GM19025 (cell line): ENCODE data around the gene SUPT4H1.

Source experiments
- ATAC-seq: cut with Tn5 transposase; IDR thresholded peaks from one replicate; pipeline ENCODE4 v1.9.1; 2021; ENCODE audit warnings: mild to moderate bottlenecking, low read depth, moderate library complexity; ENCODE audit not compliant: unreplicated experiment

Gene SUPT4H1

DNA sequence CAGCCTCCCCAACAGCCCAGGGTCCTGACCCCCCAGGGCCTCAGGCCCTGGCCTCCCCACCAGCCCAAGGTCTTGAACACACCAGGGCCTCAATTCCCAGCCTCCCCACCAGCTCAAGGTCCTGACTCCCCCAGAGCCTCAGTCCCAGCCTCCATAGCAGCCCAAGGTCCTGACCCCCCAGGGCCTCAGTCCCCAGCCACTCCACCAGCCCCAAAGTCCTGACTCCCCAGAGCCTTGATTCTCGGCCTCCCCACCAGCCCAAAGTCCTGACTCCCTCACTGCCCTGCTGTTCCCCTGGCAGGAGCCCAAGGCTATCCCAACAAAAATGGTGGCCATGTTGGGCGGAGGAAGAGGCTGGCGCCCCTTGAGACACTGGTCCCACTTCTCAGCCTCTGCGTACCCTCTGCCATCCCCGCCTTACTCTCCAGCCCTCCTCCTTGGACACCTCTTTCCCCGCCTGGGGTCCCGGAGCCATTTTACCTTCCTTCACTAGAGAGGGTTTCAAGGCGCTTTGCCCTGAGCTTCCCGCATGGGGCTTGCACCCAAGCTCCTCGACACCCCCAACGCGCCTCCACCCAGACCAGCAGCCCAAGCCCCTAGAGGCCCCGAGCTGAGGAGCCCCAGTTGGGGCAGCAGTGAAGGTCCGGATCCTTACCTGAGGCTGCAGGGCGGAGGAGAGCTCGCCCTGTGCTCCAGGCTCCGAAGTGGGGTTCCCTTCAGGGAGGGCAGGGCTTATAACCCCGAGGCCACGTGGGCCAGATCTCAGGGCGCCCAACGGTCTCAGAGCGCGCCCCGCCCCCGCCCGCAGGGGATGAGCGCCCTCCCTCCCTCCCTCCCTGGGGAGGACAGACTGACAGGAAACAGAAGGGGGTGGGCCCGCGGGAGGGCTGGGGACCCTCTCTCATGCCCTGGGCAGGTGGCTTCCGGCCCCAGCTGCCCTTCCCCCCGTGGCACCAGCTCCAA, 19.9 kb downstream of the SUPT4H1 start:
- peak; percentile 19 for ATAC-seq

DNA sequence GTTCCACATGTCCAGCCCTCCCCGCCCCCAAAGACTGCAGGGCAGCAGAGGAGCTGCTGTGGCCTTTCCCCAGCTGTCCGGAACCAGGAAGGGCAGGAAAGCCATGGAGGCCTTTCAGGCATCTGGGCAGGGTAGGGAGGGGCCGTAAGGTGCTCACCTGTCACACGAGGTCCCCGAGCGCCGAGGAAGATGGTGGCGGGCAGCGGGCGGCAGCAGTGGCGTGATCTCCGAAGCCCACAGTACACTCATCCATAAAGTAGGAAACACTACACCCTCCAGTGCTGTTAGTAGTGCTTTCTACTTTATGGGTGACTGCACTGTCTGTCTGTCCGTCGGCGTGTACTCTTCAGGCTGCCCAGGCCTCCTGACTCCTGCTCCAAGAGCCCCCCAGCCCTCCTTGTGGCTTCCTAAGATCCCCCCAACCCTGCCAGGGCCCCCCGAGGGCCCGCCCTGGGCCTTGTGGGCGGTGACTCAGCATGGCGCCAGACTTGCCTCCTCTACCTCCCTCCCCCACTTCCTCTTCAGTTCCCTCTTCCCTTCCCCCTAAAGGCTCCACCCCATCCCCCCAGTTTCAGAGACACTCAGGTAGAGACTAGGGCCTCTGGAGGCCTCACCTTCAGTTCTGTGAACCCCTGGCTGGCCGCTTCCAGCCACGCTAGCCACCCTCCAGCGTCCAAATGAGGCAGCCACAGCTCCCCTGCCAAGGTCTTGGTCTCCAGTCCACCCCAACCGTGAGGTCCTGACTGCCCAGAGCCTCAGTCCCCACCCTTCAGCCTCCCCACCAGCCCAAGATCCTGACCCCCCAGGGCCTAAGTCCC, 20.8 kb downstream of the SUPT4H1 start:
- no peak for ATAC-seq

- ATAC-seq, result no peak
Measured at GRCh38 chr17:58330538-58330996, 21.4 kb downstream of the SUPT4H1 start.

- ATAC-seq, result no peak
Measured at GRCh38 chr17:58329810-58330537, 22.0 kb downstream of the SUPT4H1 start.

DNA sequence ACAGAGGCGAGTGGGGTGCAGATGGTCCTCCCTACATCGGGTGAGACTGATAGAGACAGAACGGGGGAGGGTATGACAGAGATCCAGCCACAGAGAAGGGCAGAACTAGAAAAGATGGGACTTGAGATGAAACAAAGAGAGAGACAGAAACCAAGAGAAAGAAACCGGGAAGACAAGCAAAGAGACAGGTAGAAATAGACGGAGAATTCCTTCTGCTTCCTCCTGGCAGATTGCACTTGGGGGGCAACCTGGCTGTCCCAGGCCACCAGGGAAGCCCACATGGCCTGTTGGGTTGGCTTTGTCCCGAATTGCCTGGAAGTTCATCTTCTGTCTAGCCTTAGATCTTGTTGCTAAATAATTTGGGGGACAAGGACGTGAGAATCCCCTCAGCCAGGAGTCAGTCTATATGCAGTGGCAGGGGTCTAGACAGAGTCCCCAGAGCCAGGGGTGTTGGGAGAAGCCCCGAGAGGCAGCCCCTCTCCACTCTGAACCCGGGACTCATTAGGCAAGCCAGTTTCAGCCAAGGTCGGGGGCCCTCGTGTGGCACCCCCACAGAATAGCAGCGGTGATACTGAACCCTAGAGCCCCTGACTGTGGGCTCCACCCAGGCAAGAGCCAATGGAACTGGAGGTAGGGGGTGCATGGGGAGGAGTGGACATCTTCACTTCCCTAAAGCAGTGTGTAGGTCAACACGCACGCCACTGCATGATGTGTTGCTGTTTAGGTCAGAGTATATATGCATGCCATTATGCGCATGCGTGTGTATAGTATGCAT, 22.8 kb downstream of the SUPT4H1 start:
- peak; percentile 34 for ATAC-seq

DNA sequence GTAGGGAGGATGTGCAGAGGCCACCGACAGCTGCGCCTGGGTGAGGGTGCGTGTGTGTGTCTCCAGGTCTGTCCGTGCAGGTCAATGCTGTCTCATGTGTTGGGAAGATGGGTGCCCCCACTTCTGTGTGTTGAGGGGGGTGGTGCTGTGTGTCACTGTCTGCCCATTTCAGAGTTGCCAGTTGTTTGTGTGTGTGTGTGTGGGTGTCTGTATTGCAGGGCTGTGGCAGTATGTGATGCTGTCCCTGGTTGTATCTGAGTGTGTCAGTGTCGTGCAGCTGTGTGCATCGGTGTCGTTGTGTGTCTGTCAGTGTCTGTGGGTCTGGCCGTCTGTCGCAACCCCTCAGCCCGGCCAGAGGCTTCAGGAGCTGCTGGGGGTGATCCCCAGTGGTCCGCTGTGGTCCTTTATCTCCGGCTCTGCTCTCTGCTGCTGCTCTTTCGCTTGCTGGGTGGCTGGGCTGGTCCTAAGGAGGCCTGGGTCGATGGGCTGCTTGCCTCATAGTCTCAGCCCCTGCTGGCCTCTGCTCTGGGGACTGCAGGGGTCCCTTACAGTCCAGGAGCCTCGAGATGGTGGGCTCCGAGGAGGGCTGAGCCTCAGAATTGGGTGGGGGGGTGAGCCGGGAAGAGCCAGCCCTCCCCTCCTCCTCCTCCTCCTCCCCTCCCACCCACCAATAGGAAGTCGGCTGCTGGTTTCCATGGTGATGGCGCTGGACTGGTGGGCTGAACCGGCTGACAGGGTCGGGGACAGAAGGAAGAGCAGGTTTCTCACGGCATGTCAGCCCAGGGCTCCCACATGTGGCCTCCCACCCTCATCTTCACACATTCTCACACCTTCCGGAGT, 23.6 kb downstream of the SUPT4H1 start, which contains the start of gene TSPOAP1:
TSPOAP1 (minus strand) TSS at position 601 of the 840 bp plus-strand sequence. CDS start 875 bp downstream, outside the sequence.
- peak; percentile 15 for ATAC-seq

GRCh38 chr17:58327363-58328194, 24.4 kb downstream of the SUPT4H1 start:
- ATAC-seq, result no peak

DNA sequence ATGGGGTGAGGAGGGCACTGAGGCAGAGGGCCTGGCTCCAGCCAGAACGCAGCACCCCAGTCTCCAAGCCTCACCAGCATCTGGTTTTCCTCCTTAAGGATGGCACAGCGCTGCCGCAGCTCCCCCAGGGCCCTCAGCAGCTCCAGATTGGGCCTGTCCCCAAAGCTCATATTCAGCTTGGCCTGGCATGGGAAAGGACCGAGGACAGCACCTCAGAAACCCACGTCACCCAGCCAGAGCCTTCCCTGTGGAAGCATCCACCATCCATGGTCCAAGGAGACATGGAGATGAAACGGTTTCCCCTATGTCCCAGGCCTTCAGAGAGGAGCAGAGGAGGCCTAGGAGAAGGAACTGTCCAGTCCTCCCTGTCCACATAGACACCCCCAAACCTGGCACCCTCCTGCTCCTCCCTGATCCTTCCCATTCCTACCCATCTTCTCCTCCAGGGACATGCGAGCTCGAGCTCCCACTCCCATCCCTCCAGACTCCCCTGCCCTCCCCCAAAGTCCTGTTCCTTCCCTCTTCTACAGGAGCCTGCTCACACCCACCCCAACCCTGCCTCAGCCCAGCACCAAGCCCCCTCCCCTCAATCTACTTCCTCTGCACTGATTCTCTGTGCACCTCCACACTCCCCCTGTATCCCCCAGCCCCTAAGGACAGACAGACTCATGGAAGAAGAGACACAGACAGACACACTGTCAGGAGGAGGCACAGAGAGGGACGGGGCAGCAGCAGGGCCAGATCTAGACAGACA, 25.2 kb downstream of the SUPT4H1 start:
- ATAC-seq, result no peak

- ATAC-seq, result no peak
Measured at GRCh38 chr17:58325976-58326468, 26.0 kb downstream of the SUPT4H1 start.

- no peak for ATAC-seq
Measured at GRCh38 chr17:58325289-58325726, 26.7 kb downstream of the SUPT4H1 start.

DNA sequence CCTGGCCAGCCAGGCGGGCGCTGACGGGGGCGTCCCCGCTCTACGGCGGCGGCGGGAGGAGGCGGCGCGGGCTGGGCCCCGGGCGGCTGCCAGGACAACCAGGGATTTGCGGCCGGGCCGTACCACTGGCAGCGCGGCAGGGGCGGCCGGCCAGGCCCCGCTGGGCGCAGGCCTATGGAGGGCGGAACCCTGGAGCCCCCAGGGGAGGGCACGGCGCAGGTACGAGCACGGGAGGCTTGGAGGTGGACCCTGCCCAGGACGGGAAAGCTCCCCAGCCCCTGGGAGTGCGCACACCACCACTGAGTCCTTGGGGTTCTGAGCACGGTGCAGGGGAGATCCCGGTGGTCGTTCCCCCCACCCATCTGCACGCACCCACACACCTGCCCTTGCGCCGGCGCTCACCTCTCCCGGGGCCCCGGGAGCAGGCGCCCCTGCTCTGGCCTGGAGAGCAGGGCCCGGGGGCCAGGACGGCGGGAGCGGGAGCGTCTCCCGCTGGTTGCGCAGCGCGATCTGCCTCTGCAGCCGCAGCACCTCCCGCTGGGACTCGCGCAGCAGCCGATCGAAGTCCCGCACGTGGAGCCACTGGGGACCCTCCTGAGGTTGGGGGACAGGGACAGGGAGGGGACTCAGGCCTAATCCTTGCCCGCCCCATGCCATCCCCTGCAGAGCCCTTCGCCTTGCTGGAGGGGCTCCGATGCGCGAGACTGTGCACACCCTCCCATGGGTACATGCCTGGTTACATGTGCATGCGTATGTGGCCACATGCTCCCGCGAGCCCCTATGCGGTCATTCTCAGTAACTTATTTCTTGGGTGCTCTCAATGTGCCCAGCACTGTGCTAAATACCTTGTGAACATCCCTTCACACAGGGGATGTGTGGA, 27.4 kb downstream of the SUPT4H1 start:
- no peak for ATAC-seq

DNA sequence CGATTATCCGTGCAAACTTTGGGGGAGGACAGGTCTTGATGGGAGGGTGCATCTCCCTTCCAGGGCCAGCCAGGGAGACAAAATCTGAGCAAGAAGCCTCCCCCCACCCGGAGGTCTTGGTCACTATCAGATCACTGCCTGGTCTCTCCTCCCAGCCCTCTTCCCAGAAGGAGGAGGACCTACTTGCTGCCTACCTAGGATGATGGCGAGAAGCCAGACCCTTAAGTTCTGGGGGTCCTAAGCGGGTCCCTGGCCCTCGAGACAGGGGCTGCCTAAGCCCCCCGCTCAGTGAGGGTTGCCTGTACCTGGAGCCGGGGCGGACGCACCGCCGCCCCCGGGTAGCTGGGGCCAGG, 28.0 kb downstream of the SUPT4H1 start:
- ATAC-seq, result no peak

DNA sequence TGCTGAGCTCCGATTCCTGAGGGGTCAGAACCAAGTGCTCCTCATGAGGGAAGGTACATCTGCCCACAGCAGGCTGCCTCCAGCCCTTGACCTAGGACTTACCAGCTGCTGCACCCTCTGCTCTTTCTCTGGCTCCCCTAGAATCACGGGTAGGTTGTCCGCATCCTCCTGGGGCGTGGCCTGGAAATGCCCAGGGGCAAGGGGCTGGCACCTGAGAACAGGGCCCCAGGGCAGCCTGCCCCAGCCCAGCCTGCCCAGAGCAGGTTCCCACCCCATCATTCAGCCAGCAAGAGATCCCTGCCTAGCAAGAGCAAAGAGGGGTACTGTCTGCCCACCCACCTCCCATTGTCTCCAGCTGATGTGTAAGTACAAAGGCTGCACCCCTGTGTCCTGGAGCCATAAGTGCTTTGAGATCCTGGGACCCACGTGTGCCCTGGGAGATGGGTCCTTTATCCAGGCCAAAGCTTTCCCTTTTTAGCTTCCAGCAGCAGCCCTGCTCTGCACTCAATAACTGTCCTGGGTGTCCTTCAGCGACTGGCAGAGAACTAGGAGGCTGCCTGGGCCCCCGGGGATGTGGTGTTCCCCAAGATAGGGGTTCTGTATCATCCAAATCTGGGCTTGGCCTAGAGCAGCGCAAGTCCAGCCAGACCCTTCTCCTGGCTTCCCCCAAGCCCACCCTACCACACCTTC, 28.5 kb downstream of the SUPT4H1 start:
- ATAC-seq, result no peak

- no peak for ATAC-seq
Measured at GRCh38 chr17:58322581-58323185, 29.3 kb downstream of the SUPT4H1 start.
